Limb (tissue), 2 donors: ENCODE measurements around the gene IQSEC3.

Source experiments
- DNase-seq, 2 donors: peaks; one replicate each; pipeline ENCODE4 v3.0.0-alpha.2; 2016; ENCODE audit errors: extremely low spot score in 2 of 2

IQSEC3 gene

DNA sequence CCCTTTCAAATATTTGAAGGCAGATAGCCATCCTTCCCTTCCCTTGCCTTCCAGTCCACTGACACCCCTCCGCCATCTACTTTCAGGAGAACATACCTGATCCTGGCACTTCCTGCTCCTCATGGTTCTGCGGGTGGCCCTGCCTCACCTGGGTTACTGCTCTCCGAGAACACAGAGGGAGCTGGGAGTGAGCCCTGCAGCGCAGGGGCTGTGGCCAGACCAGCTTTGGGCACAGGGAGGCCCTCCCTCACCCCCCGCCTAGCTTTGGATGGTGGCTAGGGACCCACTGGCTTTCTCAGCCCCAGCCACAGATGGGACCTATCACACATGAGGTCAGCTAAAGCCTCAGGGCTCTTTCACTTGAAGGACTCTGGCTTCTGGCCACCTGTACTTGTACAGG is 12.4 kb downstream of the IQSEC3 start:
- DNase-seq = no peak

DNA sequence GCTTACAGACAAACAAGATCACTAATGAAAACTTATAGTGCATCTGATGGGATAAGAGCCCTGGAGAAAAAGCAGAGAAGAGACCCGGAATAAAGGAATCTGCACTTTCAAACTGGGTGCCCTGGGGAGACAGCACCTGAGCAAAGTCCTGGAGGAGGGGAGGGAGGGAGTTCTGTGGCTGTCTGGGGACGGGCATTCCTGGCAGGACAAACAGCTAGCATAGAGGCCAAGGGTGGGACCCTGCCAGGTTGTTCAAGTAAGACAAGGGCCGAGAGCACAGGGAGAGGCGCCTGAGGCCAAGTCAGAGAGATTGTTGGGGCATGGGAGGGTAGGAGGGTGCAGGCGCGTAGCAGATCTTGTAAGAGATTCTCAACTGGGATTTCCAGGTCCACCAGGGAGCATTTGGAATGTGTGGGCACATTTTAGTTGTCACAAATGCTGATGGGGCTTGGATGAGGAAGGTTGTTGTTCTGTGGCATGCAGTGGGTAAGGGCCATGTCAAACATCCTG is 14.2 kb downstream of the IQSEC3 start:
- no peak for DNase-seq

DNA sequence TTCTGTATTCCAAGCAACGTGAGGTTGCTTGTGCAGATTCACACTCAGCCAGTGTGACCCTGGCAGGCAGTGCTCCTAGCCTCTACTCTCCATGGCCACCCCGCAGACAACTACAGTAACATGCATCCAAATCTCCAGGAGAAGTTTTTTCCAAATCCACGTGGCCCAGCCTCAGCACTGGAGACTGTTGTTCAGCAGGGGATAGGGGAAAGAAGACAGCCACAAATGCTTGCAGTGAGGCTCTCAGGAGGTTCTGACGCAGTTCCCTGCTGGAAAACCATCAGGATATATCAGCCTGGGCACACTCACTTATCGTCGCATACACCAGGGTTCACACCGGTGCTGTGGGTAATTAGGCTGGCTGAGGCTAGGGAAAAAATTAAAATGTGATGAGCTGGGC is 16.2 kb downstream of the IQSEC3 start:
- no peak for DNase-seq

DNA sequence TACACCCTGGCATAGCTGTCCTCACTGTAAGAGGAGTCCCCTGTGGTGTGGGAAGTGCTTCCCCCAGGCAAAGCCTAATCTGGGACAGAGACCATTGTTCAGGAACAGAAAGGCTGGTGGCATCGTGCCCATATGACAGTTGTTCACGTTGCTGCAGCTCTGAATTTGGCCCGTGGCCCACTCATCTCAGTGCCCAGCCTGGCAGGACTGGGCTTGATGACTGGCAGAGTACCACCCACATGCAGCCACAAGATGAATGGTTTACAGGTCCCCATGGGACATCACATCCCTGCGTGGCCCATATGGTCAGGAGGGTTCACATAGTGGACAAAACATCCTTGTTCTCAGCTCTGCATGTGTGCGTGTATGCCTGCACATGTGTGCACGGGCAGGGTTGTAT is 17.5 kb downstream of the IQSEC3 start:
- DNase-seq = no peak

DNA sequence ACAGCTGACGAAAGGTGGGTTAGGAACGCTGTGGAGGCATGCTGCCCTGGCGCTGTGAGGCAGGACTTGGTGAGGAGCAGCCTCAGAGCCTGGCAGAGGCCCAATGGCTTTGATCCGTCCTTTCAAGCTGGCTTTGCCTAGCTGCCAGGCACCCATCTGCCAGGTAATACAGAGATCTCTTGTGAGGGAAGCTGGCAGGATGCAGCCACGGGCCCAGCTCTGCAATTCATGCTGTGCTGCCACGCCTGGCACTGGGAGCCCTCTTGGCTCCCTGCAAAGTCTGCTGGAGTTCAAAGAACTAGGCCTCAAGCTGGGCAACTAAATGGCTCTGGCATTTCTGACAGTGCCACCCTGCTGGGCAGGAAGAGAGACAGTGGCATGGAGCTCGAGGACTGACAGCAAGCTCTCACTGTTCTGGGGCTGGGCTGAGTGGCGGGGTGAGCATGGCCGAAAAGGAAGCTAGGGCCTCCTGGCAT is 18.7 kb downstream of the IQSEC3 start:
- DNase-seq = no peak

DNA sequence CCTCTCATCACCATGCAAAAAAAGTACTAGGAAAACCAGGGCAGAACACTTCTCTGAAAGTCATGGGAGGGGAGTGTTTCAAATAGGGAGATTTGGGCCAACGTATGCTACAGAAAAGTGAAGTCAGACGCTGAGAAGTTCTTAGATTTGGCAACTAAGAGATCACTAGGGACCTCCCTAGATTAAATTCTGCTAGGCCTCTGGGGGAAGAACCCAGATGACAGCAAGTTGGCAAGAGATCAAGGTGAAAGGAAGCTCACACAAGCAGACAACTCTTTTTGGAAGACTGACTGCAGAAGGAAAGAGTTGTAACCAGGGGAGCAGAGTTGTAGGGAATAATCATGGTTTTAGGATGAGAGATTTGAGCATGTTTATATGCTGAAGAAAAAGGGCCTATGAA is 20.7 kb downstream of the IQSEC3 start:
- no peak for DNase-seq

DNA sequence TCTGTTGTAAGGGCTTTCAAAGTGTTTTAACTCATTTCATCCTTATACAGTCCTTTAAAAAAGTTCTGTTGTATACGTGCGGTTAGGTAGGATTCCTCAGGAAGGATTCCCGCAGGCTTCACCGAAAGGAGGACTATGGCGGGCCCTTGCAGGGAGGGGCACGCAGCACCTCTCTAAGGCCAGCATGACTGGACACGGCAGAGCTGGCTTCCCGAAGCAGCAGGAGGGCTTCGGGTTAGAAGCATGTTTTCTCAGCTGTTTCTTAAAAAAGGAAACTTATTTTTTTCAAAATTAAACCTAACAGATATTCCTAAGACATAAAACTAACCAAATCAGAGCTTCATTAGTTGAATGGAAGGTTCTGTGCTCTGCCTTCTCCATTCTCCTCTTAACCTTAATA is 21.3 kb downstream of the IQSEC3 start:
- DNase-seq = no peak

DNA sequence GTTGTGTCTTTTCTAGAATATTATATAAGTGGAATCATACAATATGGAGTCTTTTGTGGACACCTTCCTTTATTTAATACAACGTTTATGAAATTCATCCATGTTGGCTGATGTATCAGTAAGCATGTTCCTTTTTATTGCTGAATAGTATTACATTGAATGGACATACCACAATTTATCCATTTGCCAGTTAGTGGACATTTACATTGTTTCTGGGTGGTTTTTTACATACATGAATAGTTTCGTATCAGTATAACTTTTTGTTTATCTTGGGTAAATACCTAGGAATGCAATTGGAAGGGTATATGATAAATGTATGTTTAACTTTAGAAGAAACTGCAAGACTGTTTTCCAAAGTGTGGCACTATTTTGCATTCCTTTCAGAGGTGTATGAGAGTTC is 23.1 kb downstream of the IQSEC3 start:
- DNase-seq = no peak

DNA sequence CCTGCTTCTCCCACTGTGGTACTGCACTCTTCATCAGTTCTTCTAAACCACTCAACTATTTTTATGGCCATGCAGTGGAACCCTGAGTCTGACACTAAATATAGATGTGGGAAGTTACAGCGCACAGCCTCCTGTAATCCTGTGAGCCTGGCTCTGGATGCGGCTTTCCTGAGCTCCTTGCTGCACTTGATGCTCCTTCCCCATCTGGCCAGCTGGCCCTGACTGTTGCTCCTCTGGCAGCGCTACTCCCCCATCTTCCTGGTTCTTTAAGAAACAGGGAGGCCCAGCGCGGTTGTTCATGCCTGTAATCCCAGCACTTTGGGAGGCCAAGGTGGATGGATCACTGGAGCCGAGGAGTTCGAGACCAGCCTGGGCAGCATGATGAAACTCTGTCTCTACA is 24.6 kb downstream of the IQSEC3 start:
- DNase-seq = no peak

DNA sequence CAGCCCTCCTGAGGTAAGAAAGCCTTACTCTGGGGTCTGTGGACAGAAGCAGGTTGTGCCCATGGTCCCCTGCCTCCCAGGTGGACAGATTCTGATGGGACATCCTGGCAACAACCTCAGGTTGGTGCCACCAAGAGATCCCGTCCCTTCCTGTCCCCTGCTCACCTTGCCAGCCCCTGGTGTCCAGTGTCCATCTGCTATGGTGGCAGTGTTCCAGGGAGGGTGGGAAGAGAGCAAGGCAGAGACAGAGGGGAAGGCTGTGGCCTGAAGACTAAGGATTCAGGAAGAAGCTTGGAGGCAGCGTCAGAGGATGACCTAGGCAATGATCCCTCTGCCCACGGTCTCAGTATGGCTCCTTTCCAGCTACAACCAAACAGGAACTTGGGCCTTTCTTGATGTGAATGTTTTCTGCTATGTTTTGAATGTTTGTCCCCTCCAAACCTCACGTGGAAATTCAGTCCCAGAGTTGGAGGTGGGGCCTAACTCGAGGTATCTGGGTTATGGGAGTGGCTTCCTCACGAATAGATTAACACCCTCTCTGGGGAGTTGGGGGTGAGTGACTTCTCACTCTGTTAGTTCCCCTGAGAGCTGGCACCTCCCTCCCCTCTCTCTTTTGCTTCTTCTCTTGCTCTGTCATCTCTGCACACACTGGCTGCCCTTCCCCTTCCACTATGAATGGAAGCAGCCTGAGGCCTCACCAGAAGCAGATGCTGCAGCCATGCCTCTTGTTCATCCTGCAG is 26.9 kb downstream of the IQSEC3 start:
- no peak for DNase-seq

DNA sequence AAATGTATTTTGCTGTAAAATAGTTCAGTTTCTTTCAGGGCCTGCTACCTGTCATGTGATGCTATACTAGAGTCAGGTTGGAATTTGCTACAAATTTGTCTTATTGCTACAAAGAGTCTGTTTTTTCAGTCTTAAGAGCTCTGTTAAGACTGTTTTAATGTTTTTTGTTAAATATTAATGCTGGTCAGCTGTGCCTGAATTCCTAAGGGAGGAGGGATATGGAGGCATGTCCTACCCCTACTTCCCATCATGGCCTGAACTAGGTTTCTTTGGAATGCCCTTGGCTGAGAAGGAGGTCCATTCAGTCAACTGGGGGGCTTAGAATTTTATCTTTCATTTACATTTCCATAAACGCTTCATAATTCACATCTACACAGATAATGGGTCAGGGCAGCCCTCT is 30.0 kb downstream of the IQSEC3 start:
- DNase-seq = no peak

DNA sequence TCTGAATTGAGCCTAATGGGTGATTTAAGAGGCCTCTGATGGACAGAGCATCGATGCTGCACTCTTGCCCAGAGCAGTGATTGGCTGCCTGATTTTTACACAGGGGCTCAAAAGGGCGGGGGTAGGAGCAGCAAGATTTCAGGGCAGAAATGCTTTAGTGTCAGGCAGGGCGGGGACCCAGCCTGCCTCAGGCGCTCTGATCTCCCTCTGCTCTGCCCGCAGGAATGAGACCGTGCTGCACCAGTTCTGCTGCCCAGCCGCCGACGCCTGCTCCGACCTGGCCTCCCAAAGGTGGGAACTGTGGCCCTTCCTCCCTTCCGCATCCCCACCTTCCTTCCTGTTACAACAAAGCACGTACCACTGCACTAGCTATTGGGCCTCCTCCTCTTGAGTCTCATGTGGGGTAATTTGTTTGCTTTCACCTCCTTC is 32.4 kb downstream of the IQSEC3 start:
- no peak for DNase-seq

DNA sequence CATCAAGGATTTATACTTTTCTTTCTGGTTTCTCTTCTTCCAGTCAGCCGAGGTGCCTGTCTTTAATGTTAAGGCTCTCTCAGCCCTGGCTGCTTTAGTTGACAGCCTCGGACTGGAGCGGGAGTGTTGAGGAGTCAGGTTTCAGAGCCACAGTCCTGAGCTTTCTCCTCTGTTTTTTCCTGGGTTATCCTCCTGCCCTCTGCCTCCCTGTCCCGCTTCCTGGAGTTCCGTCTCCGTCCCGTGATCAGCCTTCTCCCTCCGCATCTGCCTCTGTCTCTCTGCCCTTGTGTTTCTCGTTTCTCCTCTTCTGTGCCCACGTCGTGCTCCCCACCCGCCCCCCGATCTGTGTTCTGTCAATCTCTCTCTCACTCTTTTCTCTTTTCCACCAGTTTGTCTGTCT is 33.0 kb downstream of the IQSEC3 start:
- DNase-seq = no peak

DNA sequence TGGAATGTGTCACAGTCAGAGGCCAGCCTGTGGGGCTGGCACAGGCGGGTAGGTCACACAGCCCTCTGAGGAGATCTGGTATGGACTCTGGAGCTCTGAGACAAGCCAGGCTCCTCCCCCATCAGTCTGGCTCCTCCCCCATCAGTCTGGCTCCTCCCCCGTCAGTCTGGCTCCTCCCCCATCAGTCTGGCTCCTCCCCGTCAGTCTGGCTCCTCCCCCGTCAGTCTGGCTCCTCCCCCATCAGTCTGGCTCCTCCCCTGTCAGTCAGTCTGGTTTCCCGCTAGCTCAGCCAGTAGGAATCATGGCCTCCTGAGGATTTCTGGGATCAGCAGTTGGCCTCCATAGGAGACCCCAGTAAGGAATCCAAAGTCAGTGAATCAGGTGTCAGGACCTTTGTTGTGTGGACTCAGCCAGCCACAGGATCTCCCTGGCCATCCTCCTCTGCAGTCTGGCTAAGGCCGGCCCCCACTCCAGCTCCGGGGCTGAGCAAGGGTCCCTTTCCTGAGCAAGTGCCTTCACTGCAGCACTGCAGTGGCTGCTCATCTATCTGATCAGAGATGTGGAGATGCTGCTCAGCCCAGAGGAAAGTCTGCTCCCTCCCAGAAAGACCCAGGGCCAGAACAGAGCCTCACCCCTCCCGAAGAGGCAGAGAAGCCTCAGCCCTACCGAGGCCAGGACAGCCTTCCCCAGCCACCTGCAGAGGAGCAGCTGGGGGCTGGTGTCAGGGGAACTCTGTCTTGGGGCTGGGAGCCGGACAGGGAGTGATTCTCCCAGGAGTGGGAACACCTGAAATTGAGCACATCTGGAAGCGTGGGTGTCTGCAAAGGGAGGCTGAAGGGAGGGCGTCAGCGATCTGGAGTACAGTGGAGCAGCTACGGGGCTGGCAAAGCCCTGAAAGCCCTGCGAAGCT is 35.7 kb downstream of the IQSEC3 start:
- no peak for DNase-seq

DNA sequence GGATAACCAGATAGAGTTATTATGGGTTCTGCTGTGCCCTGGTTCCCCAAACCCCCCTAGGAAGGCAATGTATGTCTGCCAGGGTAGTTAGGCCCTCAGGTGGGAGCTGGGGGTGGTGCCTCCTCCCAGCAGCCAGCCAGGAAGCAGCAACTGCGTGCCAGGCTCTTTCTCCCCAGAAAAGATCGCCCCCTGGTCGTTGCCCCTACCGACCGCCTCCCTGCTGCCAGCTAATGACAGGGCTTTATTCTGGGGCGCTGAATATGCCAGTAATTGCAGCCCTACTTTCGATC is 36.3 kb downstream of the IQSEC3 start:
- DNase-seq = no peak

DNA sequence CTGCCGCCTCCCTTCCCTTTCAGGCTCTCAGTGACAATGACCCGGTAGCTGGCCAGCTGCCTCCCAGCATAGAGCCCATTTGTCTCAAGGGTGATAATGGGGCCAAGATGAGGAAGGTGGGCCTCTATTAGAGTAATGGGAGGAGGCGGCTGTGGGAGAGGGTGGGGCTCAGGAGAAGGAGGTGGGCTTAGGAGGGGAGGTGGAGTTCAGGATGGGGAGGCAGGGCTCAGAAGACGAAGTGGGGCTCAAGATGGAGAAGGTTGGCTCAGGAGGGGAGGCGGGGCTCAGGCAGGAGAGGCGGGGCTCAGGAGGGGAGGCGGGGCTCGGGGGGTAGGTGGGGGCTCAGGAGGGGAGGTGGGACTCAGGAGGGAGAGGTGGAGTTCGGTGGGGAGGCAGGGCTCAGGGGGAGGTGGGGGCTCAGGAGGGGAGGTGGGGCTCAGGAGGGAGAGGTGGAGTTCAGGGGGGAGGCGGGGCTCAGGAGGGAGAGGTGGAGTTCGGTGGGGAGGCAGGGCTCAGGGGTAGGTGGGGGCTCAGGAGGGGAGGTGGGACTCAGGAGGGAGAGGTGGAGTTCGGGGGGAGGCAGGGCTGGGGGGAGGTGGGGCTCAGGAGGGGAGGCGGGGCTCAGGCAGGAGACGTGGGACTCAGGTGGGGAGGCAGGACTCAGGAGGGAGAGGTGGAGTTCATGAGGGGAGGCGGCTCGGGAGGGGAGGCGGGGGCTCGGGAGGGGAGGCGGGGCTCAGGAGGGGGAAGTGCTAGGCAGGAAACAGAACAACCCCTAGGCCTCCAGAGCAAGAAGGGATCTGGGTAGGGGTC is 36.8 kb downstream of the IQSEC3 start:
- no peak for DNase-seq

DNA sequence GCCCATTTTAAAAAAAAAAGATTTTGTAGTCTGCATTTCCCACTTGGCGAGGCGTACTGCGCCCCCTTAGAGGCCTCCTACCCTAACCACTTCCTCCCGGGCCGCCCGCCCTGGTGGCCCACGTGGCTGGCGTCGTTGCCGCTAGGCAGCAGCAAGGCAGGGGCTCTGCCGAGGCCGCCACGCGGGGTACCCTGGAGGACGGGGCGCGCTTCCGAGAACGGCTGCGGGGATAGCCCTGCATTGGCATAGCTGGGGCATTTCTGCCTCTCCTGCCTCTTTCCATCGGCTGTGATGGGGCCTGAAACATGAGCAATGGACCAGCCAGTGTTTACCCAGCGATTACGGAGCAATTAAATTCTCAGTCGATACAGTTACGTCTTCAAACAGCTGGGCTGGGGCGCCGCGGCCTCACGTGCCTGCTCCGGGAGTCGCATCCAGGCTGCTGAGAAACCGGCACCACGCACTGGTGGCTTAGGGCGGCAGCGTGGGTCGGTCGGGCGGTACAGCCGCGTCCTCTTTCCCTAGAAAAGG is 38.0 kb downstream of the IQSEC3 start:
- DNase-seq = peak in 1 of 2 donors; percentile 63

DNA sequence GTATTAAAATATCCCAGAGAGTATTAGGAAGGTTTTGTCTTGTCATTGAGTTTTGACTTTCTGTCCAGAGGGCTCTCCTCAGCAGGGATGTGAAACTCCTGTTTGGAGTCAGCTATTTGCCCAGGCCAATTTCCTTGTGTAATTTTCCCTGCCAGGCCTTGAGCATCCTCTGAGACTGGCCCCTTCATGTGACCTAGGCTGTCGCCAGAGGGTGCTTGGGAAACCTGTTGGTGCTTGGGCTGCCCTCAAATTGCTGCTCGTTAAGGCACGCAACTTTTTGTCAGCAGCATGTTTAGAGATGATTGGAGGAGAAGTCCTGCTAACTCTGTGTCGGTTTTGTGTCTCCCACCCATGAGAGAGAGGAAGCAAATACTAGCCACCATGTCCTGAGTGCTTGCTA is 39.1 kb downstream of the IQSEC3 start:
- no peak for DNase-seq

DNA sequence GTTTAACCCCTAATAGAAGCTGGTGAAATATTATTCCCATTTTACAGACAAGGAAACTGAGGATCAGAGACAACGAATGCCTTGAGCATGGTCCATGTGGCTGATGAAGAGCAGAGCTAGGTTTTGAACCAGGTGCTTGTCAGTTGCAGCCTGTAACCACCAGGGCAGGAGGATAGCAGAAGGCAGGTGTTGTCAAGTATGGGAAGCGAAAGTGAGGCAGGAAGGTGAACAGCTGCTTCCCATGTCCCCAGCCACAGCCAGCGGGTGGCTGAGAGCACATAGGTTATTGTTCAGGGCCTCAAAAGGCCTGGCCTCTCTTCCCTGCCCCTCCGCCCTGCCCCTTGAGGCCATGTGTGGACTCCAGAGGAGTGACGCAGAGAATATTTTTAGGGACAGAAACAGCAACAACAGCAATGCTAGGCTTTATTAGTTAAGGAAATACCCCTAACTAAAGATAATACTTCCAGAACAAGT is 39.6 kb downstream of the IQSEC3 start:
- DNase-seq = no peak

DNA sequence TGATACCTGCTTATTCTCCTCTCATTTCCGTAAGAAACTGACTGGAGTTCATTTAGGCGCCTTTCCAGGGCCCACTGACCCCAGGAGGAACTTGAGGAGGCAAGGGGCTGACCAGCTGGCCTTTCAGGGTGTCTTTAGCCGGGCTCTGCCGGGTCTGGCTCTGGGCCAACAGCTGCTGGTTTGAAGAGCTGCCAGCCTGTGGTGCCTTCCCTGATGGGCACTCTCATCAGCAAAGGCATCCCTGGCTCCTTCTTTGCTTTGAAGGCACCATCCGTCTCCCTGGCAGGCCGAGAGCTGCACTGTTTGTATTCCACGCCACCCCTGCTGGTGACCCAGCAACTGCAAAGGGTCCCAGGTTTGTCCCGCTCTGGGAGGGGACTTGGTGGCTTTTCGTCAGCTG is 42.0 kb downstream of the IQSEC3 start:
- no peak for DNase-seq

DNA sequence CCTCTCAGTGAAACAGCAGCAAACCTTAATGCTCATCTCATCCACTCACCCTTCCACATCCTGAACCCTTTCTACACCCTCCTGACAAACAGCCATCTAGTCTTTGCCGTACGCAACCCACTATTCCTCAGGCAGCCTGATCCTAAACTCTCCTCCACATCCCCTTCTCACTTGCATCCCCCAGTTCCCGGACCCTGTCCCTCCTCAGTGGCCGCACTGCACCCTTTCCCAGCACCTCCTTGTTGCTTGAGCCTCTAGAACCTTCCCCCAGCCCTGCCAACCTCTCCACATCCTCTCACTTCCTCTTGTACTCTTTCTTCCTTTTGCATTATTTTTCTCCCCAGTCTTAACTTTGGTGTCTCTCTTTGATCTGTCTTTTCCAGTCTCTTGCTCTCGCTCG is 42.9 kb downstream of the IQSEC3 start:
- no peak for DNase-seq
